Activated T-helper 1 cell treated with Interleukin-2 at 50 U/mL for 16 hours (primary cell): ENCODE results near the gene WSCD1.

Source experiments
- DNase-seq: peaks from one replicate; pipeline ENCODE4 v3.0.0-alpha.2; 2020; ENCODE audit warnings: low read depth

The WSCD1 gene

DNA sequence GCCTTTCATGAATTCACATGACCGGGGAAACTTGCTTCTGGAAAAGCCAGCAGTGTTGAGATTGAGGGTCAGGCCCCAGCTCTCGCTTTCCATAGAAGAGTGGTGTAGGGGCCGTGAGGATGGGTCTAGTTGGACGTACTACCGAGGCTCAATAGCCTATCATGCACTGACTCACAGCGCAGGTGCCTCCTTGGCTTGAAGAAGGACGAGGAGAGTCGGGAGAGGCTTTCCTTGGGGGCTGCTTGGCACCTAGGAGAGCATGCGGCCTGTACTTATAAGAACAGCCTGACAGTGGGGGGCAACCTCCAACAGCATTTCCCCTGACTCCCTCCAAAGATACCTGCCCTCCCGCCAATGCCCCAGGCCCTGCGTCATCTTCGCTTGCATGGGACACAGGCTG is 37.6 kb downstream of the WSCD1 start:
- no peak for DNase-seq

GRCh38 chr17:6108382-6108781 is 38.2 kb downstream of the WSCD1 start:
- no peak for DNase-seq

- no peak for DNase-seq
Observed at GRCh38 chr17:6108987-6109386, 38.8 kb downstream of the WSCD1 start.

DNA sequence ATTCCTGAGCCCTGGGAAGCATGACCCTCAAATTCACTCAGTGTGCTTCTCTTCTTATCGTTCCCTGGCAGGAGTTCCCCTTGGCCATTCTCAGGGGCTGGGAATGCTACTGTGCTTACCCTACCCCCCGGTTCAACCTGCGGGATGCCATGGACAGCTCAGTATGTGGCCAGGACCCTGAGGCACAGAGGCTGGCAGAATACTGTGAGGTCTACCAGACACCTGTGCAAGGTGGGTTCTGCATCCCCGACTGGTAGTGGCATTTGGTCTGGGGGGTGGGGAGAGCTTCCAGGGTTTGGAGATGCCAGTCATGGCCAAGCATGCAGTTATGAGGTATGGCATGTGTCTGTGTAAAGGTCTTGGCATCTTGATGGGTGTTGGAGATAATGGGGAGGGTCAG is 39.4 kb downstream of the WSCD1 start:
- no peak for DNase-seq

GRCh38 chr17:6110088-6110487 is 39.9 kb downstream of the WSCD1 start:
- DNase-seq = no peak

DNA sequence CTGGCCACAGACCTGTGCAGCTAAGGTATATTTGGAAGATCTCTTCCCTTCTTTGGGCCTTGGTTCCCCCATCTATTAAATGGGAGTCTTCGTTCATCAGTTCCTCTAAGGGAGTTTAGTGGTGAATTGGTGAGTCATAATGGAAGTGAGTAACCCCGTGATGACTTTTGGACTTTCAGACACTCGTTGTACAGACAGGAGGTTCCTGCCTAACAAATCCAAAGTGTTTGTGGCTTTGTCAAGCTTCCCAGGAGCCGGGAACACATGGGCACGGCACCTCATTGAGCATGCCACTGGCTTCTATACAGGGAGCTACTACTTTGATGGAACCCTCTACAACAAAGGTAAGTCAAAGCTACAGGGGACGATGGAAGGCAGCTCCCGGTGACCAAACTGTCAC is 40.4 kb downstream of the WSCD1 start:
- no peak for DNase-seq

DNA sequence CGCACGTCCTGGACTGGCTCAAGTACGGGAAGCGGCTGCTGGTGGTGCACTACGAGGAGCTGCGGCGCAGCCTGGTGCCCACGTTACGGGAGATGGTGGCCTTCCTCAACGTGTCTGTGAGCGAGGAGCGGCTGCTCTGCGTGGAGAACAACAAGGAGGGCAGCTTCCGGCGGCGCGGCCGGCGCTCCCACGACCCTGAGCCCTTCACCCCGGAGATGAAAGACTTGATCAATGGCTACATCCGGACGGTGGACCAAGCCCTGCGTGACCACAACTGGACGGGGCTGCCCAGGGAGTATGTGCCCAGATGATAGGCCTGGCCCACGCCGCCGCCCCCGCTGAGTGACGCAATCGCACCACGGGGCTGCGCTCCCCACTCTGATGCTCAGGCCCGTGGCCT is 50.2 kb downstream of the WSCD1 start:
- DNase-seq = no peak

DNA sequence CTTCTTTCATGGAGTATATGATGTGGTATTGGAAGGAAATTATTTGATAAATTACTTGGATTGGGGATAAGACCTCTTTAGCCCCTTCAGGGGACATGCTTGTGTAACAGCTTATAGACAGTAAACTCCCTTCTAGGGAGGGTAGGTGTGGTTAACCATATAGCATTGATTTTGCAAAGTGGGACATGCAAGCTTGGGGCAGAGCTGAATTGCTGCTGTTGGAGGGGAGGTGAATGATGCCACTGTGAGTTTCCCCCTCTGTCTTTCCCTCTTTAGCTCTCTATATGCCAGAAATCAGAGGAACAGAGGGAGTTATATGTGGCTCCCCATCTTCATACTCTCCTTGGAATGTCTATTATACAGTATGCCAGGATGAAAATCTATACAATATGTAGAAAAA is 54.7 kb downstream of the WSCD1 start:
- DNase-seq = no peak

DNA sequence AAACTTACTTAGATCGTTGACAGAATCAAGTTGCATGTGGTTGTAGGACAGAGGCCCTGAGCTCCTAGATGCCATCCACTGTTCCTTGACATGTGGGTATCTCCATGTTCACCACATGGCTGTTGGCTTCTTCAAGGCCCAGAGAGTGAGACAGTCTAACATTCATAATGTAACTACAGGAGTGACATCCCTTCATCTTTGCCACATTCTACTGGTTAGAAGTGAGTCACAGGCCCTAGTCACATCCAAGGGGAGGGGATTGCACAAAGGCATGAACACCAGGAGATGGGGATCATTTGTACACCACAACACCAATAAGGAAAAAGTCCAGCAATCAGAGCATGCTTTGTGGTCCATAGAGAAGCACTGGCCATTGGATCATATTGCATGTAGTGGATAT is 56.6 kb downstream of the WSCD1 start:
- DNase-seq = no peak

DNA sequence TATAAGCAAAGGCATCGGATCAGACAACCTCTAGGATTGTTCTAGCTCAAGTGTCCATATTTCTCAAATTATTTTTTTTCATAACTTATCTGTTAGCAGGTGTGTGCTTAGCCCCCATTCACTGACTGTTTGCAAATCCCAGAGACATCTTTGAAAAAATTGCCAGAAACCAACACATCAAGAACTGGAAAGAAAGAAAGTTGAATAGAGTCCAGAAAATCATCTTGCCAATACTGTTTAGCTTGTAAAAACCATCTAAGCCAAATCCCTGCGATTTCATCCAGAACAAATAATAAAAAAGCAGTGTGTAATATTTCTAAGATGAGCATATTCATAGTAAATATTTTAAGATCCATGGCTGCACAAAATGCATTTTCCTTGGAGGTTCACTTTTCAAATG is 64.5 kb downstream of the WSCD1 start:
- no peak for DNase-seq

GRCh38 chr17:6135236-6135635 is 65.1 kb downstream of the WSCD1 start:
- DNase-seq = no peak

GRCh38 chr17:6135996-6136395 is 65.8 kb downstream of the WSCD1 start:
- DNase-seq = no peak

GRCh38 chr17:6137716-6138502 is 67.7 kb downstream of the WSCD1 start:
- no peak for DNase-seq

- DNase-seq = no peak
Observed at GRCh38 chr17:6138761-6139446, 68.7 kb downstream of the WSCD1 start.

DNA sequence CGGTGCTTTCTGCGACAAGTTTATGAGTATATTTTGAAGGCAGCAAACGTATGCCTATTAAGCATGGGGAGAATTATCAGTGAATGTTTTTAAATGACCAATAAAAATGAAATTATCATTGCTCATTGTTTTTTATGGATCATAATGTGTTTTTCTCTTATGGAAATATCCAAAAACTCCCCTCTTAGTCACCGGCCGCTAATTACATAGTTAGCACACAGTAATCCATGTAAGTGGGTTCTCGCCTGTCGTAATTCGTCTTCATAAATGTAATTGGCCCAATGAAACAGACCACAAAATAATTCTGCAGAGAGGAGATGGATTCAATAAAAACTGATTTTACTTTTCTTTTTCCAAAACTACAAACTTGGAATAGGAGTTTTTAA is 69.3 kb downstream of the WSCD1 start:
- DNase-seq = no peak

- DNase-seq = no peak
Observed at GRCh38 chr17:6140188-6140587, 70.0 kb downstream of the WSCD1 start.

DNA sequence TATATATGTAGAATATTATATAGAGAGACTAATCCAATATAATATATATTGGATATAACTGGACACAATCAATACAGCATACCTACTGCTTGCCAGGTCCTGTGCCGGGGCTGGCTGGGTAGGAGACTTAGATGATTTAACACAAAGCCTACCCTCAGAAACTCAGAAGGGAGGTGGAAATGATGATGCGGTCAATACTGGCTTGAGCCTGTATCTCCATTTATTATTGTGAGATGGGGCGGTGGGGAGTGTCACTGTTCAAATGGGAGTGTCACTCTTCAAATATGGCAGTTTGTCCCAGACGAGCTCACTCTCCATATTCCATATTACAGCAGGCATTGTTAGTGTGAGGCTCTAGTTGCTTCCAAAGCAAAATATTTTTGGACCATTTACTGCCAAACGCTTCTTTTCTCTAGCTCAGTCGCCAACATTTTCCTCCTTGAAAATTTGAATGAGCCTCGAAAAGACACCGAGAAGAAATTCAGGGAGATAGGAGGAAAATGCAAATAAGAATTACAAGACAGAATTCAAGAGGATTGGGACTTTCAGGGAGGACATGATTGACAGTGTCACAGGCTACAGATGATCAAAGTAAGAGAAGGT is 70.7 kb downstream of the WSCD1 start:
- no peak for DNase-seq

DNA sequence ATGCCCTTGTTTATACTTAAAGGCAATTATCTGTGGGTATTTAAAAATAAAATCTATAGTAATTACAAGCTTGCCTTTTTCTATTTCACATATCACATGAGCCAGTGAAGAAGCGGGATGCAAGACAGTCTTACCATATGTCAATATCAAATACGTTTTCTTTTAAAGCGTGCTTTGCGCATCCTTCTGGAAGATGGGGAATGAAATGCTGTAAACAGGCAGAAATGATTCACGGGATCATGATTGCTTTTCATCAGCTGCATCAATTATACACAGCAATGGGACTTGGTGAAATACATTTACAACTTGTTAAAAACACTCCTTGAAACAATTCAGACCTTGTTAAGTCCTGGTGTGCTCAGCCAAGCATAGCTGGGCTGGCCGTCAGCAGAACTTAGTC is 72.5 kb downstream of the WSCD1 start:
- no peak for DNase-seq

DNA sequence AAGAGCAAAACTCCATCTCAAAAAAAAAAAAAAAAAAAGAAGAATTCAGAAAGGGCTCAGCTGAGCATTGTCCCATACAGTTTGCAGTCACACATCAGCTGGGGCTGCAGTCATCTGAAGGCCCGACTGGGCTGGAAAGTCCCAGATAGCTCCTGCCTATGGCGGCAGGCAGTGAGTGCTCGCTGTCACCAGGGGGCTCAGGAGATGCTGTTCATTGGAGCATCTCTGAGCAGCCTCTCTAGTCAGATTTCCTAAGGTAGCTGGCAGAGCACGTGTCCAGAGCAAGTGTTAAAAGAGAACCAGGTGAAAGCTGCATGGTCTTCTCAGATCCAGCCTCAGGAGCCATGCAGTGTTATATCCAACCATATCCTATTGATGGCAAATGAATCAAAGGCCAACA is 75.8 kb downstream of the WSCD1 start:
- DNase-seq = no peak

- DNase-seq = no peak
Observed at GRCh38 chr17:6147042-6147441, 76.9 kb downstream of the WSCD1 start.

DNA sequence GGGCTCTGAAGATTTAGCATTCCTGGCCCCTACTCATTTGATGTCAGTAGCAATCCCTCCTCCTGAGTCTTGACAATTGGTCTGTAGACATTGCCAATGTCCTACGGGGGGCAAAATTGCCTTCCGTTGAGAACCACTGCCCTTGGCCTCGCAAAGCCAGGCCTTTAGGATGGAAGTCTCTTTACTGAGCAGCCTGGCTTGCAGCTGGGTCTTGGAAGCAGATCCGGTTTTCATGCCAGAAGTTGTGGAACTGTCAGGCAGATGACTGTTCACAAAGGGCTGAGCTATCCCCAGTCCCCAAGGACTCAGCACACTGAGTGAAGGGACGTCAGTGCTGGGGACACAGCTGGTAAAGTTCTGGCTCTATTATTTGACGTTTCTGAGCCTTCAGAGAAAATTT is 83.2 kb downstream of the WSCD1 start:
- no peak for DNase-seq

DNA sequence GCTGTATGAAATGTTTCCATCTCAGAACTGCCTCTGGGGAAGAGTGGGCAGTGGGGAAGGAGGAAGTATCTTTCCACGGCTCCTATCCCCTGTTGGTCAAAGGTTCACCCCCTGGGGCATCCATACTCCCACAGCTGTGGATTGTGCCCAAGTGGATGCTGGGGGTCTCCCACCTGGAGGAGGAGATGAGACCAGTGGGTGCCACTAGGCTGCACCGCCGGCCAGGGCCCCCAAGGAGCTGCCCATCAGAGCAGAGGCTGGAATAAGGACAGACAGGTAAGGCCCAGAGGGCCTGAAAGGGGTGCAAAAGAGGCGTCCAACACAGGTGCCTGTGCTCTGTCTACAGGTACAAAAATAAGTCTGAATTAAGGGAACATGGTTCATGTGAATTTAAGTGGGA is 87.5 kb downstream of the WSCD1 start:
- DNase-seq = no peak

- no peak for DNase-seq
Observed at GRCh38 chr17:6159541-6160231, 89.5 kb downstream of the WSCD1 start.
